ENCODE measurements around the gene SMG9.
"Not testable (repeated sequence)": the region's sequence is repeated elsewhere in the genome, so short reads cannot be mapped to it uniquely, and the experiment has no call there.

Gene SMG9

DNA sequence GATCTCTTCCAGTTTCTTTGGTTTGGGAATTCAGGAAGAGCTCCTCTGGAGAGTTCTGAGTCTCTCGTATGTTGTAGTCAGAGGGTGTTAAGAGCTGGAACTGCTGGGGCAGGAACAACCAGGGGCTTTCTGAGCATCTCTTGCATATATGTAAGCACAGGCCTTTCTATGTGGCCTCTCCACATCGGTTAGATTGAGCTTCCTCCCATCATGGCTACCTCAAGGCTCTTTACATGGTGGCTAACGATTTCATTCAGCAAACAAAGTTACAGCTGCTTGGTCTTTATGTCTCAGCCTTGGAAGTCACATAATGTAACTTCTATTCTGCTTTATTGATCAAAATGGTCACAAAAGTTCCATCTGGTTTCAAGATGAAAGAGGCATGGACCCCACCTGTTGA is 64.3 kb downstream of the SMG9 start:
- no peaks in the 10 kb centered on the region; the same call in 1 of the 2 replicates for H3K4me1 ChIP-seq (ENCODE audit: control insufficient read depth, insufficient read depth, low read length)
- no peaks in the 10 kb centered on the region for H3K9me3 ChIP-seq (ENCODE audit: control insufficient read depth, insufficient read depth, low read length)
- no peaks in the 10 kb centered on the region for H3K36me3 ChIP-seq (ENCODE audit: control insufficient read depth, insufficient read depth, low read length)
- no peak overlapping the region for H3K9ac ChIP-seq (ENCODE audit: low read depth, low read length)
- no peaks in the 10 kb centered on the region for H3K27me3 ChIP-seq (ENCODE audit: control insufficient read depth, insufficient read depth, low read length)
- no peak overlapping the region for H3K4me3 ChIP-seq (ENCODE audit: low read depth, low read length)
- no peak overlapping the region for H3K27ac ChIP-seq (ENCODE audit: low read depth, low read length)

DNA sequence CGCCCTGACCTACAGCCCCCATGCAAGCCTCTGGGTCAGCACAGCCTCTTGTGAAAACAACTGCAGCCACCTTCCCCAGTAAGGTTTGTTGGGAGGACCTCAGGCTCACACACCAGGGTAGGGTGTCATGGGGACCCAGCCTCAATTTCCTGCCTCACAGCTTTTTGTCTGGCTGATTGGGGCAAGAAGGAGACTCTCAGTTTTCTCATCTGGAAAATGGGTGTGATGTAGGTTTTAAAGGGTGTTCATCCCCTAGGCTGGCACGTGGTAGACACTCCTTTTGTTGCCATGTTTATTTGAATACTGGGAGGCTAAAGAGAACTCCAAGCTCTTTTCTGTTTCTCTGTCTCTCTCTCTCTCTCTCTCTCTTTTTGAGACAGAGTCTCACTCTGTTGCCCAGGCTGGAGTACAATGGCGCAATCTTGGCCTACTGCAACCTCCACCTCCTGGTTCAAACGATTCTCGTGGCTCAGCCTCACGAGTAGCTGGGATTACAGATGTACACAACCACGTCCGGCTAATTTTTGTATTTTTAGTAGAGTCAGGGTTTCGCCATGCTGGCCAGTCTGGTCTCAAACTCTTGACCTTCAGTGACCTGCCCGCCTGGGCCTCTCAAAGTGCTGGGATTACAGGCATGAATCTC is 66.6 kb downstream of the SMG9 start:
- no peaks in the 10 kb centered on the region for H3K27me3 ChIP-seq (ENCODE audit: control insufficient read depth, insufficient read depth, low read length)
- no peaks in the 10 kb centered on the region for H3K36me3 ChIP-seq (ENCODE audit: control insufficient read depth, insufficient read depth, low read length)
- no peaks in the 10 kb centered on the region for H3K9me3 ChIP-seq (ENCODE audit: control insufficient read depth, insufficient read depth, low read length)
- no peak overlapping the region for H3K4me3 ChIP-seq (ENCODE audit: low read depth, low read length)
- no peak overlapping the region for H3K27ac ChIP-seq (ENCODE audit: low read depth, low read length)
- no peaks in the 10 kb centered on the region; the same call in 1 of the 2 replicates for H3K4me1 ChIP-seq (ENCODE audit: control insufficient read depth, insufficient read depth, low read length)
- H3K9ac ChIP-seq (ENCODE audit: low read depth, low read length), result no peak overlapping the region

GRCh38 chr19:43687660-43687997 is 67.1 kb downstream of the SMG9 start:
- H3K9me3 ChIP-seq (ENCODE audit: control insufficient read depth, insufficient read depth, low read length), result no peaks in the 10 kb centered on the region
- H3K36me3 ChIP-seq (ENCODE audit: control insufficient read depth, insufficient read depth, low read length), result no peaks in the 10 kb centered on the region
- H3K4me1 ChIP-seq (ENCODE audit: control insufficient read depth, insufficient read depth, low read length), result no peaks in the 10 kb centered on the region; the same call in 1 of the 2 replicates
- no peak overlapping the region for H3K27ac ChIP-seq (ENCODE audit: low read depth, low read length)
- H3K4me3 ChIP-seq (ENCODE audit: low read depth, low read length), result no peak overlapping the region
- no peak overlapping the region for H3K9ac ChIP-seq (ENCODE audit: low read depth, low read length)
- no peaks in the 10 kb centered on the region for H3K27me3 ChIP-seq (ENCODE audit: control insufficient read depth, insufficient read depth, low read length)

- no peaks in the 10 kb centered on the region; the same call in 1 of the 2 replicates for H3K4me1 ChIP-seq (ENCODE audit: control insufficient read depth, insufficient read depth, low read length)
- H3K4me3 ChIP-seq (ENCODE audit: low read depth, low read length), result no peak overlapping the region
- no peak overlapping the region for H3K9ac ChIP-seq (ENCODE audit: low read depth, low read length)
- H3K27ac ChIP-seq (ENCODE audit: low read depth, low read length), result no peak overlapping the region
- no peaks in the 10 kb centered on the region for H3K36me3 ChIP-seq (ENCODE audit: control insufficient read depth, insufficient read depth, low read length)
- H3K27me3 ChIP-seq (ENCODE audit: control insufficient read depth, insufficient read depth, low read length), result no peaks in the 10 kb centered on the region
- H3K9me3 ChIP-seq (ENCODE audit: control insufficient read depth, insufficient read depth, low read length), result no peaks in the 10 kb centered on the region
Measured at GRCh38 chr19:43684326-43684725, 70.4 kb downstream of the SMG9 start.

DNA sequence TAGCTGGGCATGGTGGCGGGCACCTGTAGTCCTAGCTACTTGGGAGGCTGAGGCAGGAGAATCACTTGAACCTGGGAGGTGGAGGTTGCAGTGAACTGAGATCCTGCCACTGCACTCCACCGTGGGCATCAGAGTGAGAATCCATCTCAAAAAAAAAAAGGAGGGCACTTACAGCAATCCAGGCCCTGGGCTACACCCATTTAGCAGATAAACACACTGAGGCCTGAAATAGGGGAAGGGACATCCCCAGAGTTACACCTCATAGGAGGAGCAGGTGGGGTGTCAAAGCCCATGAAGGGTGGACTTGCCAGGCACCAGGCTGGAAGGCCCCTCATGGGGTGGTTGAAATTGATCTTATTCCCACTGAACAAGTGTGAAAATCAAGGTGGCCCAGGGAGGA is 70.9 kb downstream of the SMG9 start:
- Histone ChIP-seq H3K4me1 (ENCODE audit: control insufficient read depth, insufficient read depth, low read length) (no peaks in the 10 kb centered on the region; the same call in 1 of the 2 replicates), H3K27ac (ENCODE audit: low read depth, low read length) (no peak overlapping the region), H3K9ac (ENCODE audit: low read depth, low read length) (no peak overlapping the region), H3K9me3 (ENCODE audit: control insufficient read depth, insufficient read depth, low read length) (no peaks in the 10 kb centered on the region), H3K27me3 (ENCODE audit: control insufficient read depth, insufficient read depth, low read length) (no peaks in the 10 kb centered on the region), H3K4me3 (ENCODE audit: low read depth, low read length) (no peak overlapping the region), H3K36me3 (ENCODE audit: control insufficient read depth, insufficient read depth, low read length) (no peaks in the 10 kb centered on the region)

DNA sequence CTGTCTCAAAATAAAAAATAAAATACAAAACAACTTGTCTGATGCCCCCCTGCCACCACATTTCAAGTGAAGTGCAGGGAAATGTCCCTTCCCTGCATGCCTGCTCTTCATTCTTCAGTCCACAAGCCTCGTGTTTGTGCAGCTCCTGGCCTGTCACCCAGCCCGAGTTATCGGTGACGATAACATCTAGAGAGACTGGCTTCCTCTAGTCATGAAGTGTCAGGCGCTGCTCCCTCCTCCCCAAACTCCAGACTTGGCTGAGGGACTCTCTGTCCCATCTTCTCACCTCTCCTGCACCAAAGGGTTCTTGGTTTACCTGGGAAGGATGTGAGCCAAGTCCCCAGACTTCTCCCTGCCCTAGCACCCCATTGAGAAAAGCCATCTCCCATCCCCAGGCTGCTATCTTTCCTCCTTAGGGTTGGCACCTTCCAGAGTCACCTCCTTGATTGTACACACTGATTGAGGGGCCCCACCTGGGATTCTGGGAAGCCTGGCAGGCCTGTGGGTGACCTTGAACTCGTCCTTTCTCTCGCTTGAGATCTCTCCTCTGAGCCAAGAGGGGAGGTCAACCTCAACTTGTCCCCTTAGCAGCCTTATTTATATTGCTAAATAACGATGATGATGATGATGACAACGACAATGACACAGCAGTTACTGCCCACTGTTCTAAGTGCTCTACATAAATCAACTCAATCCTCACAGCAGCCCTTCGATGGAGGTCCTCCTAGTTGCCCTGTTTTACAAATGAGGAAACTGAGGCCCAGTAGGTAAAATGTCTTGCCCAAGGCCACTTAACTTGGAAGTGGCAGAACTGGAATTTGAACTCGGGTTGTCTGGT is 71.7 kb downstream of the SMG9 start:
- H3K9me3 ChIP-seq (ENCODE audit: control insufficient read depth, insufficient read depth, low read length), result no peaks in the 10 kb centered on the region
- no peak overlapping the region for H3K27ac ChIP-seq (ENCODE audit: low read depth, low read length)
- H3K4me3 ChIP-seq (ENCODE audit: low read depth, low read length), result no peak overlapping the region
- no peaks in the 10 kb centered on the region; the same call in 1 of the 2 replicates for H3K4me1 ChIP-seq (ENCODE audit: control insufficient read depth, insufficient read depth, low read length)
- H3K36me3 ChIP-seq (ENCODE audit: control insufficient read depth, insufficient read depth, low read length), result no peaks in the 10 kb centered on the region
- H3K9ac ChIP-seq (ENCODE audit: low read depth, low read length), result no peak overlapping the region
- no peaks in the 10 kb centered on the region for H3K27me3 ChIP-seq (ENCODE audit: control insufficient read depth, insufficient read depth, low read length)

GRCh38 chr19:43682269-43682668 is 72.5 kb downstream of the SMG9 start:
- not testable (repeated sequence) for H3K9me3 ChIP-seq (ENCODE audit: control insufficient read depth, insufficient read depth, low read length); H3K27ac ChIP-seq (ENCODE audit: low read depth, low read length); H3K9ac ChIP-seq (ENCODE audit: low read depth, low read length); H3K4me3 ChIP-seq (ENCODE audit: low read depth, low read length); H3K4me1 ChIP-seq (ENCODE audit: control insufficient read depth, insufficient read depth, low read length); H3K36me3 ChIP-seq (ENCODE audit: control insufficient read depth, insufficient read depth, low read length); H3K27me3 ChIP-seq (ENCODE audit: control insufficient read depth, insufficient read depth, low read length)

DNA sequence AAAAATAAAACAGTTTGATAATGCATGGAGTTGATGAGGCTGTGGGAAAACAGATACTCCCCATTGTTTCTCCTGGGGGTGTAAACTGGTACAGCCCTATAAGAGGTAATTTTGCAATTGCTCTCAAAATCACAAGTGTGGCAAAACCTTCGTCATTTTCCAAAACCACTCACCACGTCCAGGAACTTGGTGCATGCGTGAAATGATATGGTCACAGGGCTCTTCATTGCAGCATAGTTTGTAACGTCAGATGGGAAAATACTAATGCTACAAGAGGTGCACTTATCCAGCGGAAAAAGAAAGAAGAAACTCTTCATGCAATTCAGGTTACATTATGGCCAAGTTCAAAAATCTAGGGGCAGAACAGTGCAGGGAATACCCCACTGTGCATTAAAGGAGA is 72.9 kb downstream of the SMG9 start:
- Histone ChIP-seq H3K4me1 (ENCODE audit: control insufficient read depth, insufficient read depth, low read length) (no peaks in the 10 kb centered on the region; the same call in 1 of the 2 replicates), H3K36me3 (ENCODE audit: control insufficient read depth, insufficient read depth, low read length) (no peaks in the 10 kb centered on the region), H3K4me3 (ENCODE audit: low read depth, low read length) (no peak overlapping the region), H3K27me3 (ENCODE audit: control insufficient read depth, insufficient read depth, low read length) (no peaks in the 10 kb centered on the region), H3K9ac (ENCODE audit: low read depth, low read length) (no peak overlapping the region), H3K9me3 (ENCODE audit: control insufficient read depth, insufficient read depth, low read length) (no peaks in the 10 kb centered on the region), H3K27ac (ENCODE audit: low read depth, low read length) (no peak overlapping the region)

GRCh38 chr19:43678512-43679261 is 76.1 kb downstream of the SMG9 start:
- no peaks in the 10 kb centered on the region for H3K27me3 ChIP-seq (ENCODE audit: control insufficient read depth, insufficient read depth, low read length)
- no peaks in the 10 kb centered on the region for H3K4me1 ChIP-seq (ENCODE audit: control insufficient read depth, insufficient read depth, low read length)
- H3K9ac ChIP-seq (ENCODE audit: low read depth, low read length), result no peak overlapping the region
- H3K9me3 ChIP-seq (ENCODE audit: control insufficient read depth, insufficient read depth, low read length), result no peaks in the 10 kb centered on the region
- H3K36me3 ChIP-seq (ENCODE audit: control insufficient read depth, insufficient read depth, low read length), result no peaks in the 10 kb centered on the region
- no peak overlapping the region for H3K4me3 ChIP-seq (ENCODE audit: low read depth, low read length)
- H3K27ac ChIP-seq (ENCODE audit: low read depth, low read length), result no peak overlapping the region

Measured in HUES48 (cell line).